GM19193 (cell line): ENCODE data around the gene LEFTY2.

Experiments
- POLR2A ChIP-seq: IDR thresholded peaks from 4 replicates; pipeline ENCODE4 v1.6.1; 2011; ENCODE audit not compliant: insufficient read depth, insufficient read length; ENCODE audit errors: extremely low read depth

Gene LEFTY2, protein sequence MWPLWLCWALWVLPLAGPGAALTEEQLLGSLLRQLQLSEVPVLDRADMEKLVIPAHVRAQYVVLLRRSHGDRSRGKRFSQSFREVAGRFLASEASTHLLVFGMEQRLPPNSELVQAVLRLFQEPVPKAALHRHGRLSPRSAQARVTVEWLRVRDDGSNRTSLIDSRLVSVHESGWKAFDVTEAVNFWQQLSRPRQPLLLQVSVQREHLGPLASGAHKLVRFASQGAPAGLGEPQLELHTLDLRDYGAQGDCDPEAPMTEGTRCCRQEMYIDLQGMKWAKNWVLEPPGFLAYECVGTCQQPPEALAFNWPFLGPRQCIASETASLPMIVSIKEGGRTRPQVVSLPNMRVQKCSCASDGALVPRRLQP

DNA sequence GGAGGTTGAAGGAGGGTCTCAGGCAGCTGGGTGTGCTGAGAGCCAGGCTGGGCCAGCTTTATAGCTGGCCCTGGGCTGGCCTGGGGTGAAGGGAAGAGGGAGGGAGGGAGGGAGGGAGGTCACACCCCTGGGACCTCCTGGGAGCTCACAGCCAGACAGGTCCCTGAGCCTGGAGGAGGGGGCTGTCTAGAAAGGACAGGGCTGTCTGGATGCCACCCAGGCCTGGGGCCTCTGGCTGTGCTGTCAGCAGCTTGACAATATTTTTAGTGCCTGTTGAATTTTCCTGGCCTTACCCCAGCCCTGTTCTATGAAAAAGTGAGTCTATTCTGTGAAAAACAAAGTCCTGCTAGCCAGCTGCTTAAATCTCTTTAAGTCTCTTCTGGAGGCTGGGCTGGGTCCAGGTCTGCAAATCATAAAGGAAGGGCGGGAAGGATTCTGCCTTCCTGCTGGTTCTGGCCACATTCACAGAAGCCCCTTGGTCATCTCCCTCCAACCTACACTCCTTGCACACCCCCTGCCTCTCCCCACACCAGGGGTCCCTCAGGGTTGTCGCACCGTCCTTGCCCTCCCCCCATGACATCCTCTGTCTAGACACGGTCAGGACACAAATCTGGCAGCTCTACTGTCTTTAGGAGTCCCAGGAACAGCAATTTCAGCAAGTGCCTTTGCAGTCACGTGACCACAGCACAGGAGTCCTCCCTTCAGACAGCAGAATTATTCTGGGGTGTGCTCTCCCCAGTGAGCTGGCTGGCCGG is at the start of gene LEFTY2:
LEFTY2 (minus strand) TSS at position 34 of the 755 bp plus-strand sequence. CDS start 80 bp downstream, outside the sequence.
- no peak for TF ChIP-seq POLR2A

DNA sequence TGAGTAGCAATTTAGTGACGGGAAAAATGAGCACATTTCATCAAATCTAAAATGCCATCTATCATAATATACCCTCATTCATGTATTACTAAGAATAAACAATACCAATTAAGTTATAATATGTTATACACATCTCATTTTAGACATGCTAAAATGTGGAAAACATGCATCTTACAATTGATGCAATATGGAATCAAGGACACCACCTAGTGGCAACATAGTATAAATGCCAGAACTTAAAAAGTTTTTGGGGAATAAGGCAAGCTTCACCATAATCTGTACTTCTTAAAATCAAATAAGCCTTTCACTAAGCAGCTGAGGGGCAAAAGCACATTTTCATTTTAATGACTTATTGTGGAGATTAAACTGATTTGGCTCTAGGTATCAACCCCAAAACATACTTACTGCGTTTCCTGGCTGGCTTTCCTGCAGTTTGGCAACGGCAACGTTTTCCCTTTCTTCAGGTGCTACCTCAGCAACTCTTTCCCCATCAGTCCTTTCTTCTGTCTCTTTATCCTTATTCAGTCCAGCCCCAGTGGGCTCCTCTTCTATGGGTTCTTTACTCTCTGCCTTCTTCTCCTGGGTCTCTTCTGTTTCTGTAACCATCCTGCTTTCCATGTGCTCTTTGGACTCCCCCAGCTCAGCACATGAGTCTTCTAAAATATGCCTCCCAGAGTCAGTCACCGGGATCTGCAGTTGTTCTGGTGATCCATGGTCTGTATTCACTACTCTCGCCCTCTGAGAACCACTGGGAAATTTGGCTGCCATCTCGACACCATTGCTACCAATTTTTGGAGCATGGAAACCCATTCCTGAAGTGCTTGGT is 46.7 kb upstream of the LEFTY2 start:
- TF ChIP-seq POLR2A: no peak

DNA sequence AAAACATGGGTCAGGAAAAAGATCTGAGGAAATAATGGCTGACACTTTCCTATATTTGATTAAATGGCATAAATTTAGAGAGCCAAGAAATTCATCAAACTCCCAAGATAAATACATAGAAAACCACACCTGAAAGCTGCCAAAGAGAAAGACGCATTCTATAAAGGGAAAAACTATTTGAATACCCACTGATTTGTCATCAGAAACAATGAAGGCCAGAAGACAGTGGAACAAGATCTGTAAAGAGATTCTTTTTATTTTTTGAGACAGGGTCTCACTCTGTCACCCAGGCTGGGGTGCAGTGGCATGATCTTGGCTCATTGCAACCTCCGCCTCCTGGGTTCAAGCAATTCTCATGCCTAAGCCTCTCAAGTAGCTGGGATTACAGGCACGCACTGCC is 40.7 kb upstream of the LEFTY2 start:
- no peak for TF ChIP-seq POLR2A

DNA sequence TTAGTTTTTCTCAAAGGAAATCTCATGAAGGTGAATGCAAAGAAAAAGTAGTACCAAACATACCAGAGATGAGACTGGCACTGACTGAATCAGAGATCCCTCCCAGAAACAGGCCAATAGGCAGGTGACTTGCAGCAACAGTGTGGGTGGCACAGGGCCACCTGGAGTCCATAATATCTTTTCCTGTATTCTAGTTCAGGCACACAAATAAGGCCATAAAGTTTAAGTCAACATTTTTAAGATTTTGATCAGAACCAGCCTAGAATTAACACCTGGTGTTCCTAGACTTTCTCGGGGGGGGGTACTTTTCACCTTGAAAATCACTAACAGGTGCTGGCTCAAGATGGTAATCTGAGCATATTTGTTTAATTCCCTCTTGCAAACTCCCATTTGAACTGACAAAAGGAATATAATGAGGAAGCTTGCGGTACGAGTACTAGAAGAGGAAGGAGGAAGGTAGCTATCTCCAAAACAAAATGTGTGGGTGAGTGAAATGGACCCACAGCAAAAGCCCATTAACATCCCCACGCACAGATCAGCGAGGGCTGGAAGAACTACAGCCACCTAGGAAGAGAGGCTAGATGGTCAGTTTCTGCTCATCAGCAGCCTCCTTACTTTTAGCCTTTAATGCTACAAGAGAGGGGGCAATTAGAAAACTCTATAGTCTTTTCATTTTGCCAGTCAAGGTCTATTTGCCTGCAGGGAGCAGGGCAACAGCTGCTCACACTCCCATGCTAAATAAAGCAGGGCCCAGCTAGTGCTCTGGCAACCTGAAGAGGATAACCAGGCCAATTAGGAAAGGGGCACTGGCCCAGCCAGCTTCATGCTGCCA is 39.2 kb upstream of the LEFTY2 start:
- no peak for TF ChIP-seq POLR2A

DNA sequence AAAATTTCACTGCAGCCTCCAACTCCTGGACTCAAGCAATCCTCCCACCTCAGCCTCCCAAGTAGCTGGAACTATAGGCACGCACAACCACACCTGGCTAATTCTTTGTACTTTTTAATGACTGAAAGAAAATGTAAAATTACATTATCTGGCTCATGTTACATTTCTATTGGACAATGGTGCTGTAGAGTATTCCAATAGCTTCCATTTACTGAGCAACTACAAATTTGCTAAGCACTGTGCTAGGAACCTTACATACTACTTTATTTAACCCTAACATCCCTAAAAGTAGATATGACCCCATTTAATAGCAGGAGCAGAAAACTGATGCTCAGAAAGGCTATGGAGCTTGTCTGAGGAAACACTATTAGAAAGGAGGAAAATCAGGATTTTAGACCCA is 38.4 kb upstream of the LEFTY2 start:
- TF ChIP-seq POLR2A: no peak

DNA sequence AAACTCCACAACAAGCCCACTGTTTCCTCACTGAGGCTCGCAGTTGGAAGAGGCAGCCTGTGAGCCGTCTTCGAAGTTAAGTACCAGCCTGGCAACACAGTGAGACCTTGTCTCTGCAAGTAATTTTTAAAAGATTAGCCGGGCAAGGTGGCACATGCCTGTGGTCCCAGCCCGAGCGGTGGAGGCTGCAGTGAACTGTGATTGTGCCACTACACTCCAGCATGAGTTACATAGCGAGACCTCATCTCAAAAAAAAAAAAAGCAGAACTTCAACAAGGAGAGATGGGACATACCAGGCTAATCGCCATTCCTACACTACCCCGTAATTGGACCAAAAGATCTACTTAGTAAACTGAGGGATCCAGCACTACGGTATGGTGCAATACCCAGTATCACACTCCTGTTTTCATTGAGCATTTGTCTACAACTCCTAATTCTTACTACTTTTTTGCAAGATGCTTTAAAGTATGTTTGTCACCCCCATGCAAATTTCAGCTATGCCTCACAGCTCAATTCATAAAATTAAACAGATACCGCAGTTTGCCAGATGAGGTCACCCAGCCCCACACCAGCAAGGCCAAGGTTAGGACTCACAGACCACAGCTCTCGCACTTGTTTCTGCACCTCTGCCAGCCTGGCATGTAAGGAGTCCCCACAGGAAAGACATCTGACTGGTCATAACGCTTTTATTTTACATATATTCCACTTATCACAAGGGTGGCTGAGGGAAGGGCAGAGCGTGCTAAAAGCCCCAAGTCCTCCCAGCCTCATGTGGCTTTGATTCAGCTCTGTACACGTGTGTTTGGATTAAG is 37.1 kb upstream of the LEFTY2 start:
- no peak for TF ChIP-seq POLR2A

DNA sequence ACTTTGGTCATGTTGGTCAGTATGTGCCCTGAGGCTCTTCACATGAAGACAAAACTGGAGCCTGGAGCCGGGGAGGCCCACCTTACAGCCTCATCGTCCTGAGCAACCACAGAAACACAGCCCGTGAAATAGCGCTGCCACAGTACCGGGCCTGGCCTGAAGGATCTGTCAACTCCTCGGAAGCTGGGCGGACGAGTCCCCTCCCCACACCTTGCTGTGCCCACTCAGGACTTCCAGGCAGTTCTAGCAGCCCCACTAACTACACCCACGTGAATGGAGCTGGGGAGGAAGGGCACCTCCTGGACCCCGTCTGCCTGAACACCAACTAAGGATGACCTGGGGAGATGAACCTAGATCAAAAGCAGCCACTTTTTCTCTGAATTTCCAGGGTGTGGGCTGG is 33.4 kb upstream of the LEFTY2 start:
- TF ChIP-seq POLR2A: no peak

DNA sequence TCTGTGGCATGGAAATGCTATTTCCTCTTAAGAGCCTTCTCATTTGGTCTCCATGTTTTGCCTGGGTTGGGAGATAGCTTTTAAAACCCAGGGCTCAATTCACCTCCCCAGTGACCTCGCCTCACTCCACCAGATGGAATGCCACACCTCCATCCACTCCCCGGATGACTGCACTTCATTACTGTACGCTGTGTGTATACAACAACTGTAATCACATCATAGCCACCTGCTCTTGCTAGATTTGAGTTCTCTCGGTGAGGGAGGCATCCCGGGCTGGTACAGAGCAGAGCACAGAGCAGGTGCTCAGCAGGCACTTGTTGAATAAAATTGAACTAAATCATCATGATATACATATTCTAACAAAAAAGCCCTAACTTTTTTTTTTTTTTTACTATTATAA is 32.1 kb upstream of the LEFTY2 start:
- no peak for TF ChIP-seq POLR2A

DNA sequence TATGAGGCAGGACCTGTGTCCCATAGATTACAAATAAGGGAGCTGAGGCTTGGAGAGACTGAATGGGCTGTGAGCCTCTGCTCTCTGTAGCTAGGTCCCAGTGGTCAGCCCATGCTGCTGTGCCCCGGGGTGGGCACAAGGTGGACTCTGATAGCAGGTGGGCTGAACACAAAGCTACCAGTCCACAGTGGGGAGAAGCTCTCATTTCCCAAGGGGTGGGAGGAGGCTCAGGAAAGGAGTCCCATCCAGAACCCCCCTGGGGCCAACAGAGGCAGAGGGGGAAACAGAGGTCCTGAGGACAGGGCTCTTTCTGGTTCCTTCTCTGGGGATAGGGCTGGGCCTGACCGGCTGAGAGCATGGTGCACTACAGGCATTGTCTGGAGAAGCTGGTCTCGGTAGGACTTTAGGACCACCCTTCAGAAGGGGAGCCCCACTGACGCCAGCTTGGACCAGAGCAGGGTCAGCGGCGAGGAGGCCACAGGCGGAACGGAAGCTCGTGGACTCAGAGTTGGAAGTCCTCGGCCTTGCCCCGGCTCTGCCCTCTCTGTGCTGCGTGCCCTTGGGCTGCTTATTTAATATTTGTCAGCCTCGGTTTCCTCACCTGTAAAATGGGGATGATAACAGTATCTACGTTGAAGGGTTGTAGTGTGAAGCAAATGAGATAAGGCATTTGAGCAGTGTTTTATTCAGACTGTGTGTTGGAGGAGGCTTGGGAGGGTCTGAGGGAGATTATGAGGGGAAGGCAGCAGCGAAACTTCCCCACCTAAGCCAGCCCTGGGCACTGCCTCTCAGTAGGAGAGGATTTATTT is 31.5 kb upstream of the LEFTY2 start:
- no peak for TF ChIP-seq POLR2A

DNA sequence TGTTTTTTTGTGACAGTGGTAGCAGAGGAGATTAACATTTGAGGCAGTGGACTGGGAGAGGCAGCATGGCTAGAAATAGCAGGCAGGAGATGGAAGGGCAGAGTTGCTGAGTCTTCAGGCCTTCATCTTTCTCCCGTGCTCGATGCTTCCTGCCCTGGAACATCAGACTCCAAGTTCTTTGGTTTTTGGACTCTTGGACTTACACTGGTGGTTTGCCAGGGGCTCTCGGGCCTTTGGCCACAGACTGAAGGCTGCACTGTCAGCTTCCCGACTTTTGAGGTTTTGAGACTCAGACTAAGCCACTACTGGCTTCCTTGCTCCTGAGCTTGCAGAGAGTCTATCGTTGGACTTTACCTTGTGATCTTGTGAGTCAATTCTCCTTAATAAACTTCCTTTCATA is 24.2 kb upstream of the LEFTY2 start:
- no peak for TF ChIP-seq POLR2A

DNA sequence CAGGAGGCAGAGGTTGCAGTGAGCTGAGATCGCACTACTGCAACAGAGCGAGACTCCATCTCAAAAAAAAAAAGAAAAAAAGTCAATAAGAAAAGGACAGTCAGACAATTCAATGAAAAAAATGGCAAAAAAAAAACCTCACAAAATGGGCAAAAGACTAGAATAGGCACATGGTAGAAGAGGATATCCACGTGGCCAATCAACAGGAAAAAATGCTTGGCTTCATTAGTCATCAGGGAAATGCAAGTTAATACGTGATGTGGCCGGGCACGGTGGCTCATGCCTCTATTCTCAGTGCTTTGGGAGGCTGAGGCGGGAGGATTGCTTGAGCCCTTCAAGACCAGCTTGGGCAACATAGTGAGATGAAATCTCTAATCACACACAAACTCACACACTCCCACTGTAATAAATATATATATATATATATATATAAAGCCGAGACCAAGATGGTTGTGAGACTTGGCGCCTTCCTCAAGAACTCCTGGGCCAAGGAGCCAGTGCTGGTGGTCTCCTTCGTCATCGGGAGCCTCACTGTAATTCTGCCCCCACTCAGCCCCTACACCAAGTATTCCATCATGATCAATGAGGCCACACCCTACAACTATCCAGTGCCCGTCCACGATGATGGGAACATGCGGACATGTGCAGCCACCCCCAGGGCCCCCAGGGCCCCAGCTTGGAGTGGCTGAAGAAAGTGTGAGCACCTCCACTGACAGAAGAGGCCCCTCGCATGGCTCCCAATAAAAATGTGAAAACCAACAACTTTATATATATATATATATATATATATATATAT is 22.9 kb upstream of the LEFTY2 start:
- TF ChIP-seq POLR2A: no peak

DNA sequence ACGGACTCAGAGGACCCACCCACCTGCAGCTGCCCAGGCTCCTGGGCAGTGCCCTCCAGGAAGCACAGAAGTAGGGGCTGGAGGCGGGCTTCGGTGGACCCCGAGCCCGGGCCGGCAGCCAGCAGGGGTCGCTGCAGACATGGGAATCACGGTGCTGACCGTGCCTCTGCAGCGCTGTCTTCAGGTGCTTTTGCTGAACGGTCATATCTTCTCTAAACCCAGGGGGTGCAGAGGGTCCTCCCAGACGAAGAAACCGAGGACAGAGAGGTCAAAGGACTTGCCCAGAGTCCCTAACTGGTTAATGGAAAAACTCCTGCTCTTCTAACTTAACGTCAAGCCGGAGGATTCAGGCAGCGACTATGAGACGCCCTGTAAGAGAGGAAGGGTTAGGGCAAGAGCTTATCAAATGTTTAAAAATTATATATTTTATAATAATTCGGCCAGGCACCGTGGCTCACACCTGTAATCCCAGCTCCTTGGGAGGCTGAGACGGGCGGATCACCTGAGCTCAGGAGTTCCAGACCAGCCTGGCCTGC is 21.5 kb upstream of the LEFTY2 start:
- TF ChIP-seq POLR2A: no peak

DNA sequence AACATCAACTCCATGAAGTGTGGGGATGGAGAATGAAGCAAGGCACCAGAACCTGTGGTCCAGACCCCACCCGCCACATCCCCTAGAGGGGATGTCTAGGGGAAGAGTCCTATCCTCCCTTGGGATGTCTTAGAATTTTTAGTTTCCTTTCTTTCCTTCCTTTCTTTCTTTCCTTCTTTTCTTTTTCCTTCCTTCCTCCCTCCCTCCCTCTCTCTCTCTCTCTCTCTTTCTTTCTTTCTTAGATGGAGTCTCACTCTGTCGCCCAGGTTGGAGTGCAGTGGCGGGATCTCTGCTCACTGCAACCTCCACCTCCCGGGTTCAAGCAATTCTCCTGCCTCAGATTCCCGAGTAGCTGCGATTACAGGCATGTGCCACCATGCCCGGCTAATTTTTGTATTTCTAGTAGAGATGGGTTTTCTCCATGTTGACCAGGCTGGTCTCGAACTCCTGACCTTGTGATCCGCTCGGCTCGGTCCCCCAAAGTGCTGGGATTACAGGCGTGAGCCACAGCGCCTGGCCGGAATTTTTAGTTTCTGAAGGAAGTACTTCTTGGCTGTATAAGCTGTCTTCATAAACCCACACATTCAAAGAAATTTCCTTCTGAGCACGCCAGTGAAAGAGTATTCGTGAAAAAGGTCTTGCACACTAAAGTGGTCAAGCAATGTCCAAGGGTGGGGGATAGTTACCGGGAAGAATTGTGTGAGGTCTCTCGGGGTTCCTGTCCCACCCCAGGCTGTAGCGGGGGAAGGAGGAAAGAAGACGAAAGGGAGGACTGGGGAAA is 20.8 kb upstream of the LEFTY2 start:
- TF ChIP-seq POLR2A: no peak
